Astrocyte (in vitro differentiated cells and primary cell): ENCODE results near the gene EPB41. TPM values are rescaled to one million over a fixed set of nuclear protein-coding genes. Genes with fewer than 3 reads are reported as not detected.
"Not testable (repeated sequence)": the region's sequence is repeated elsewhere in the genome, so short reads cannot be mapped to it uniquely, and the experiment has no call there.

Experiments
- DNase-seq: peaks from one replicate; pipeline ENCODE4 v3.0.0-alpha.2; 2010; ENCODE audit warnings: low read depth
- FAIRE-seq: peaks from 2 replicates; lab custom pipeline; 2011; peaks lifted over from hg19 to GRCh38; lab: Jason Lieb, UNC
- H2AFZ ChIP-seq: 2 replicates; pipeline ENCODE4 v1.6.0; 2012; ENCODE audit warnings: low read depth, low read length, inconsistent platforms
- H3K27ac ChIP-seq: 2 replicates; pipeline ENCODE4 v1.5.1; 2011; ENCODE audit warnings: low read depth, low read length, inconsistent platforms
- H3K27me3 ChIP-seq: 2 replicates; pipeline ENCODE4 v1.6.0; 2011; ENCODE audit warnings: low read length, inconsistent platforms; ENCODE audit not compliant: insufficient read depth
- H3K36me3 ChIP-seq: 2 replicates; pipeline ENCODE4 v1.5.1; 2011; ENCODE audit warnings: low read length, inconsistent platforms; ENCODE audit not compliant: insufficient read depth
- H3K4me1 ChIP-seq: 2 replicates; pipeline ENCODE4 v1.5.1; 2011; ENCODE audit warnings: low read length, inconsistent platforms; ENCODE audit not compliant: insufficient read depth
- H3K4me2 ChIP-seq: 2 replicates; pipeline ENCODE4 v1.6.0; 2012; ENCODE audit warnings: low read length, inconsistent platforms
- H3K4me3 ChIP-seq: 2 replicates; pipeline ENCODE4 v1.5.1; 2011; ENCODE audit warnings: low read depth, mild to moderate bottlenecking, low read length, inconsistent platforms; ENCODE audit not compliant: insufficient read depth
- H3K79me2 ChIP-seq: 2 replicates; pipeline ENCODE4 v1.6.0; 2012; ENCODE audit warnings: mild to moderate bottlenecking, low read length, inconsistent platforms; ENCODE audit not compliant: insufficient read depth
- H3K9ac ChIP-seq: 2 replicates; pipeline ENCODE4 v1.6.0; 2012; ENCODE audit warnings: mild to moderate bottlenecking, low read length, inconsistent platforms
- H3K9me3 ChIP-seq: 2 replicates; pipeline ENCODE4 v1.5.1; 2012; ENCODE audit warnings: low read depth, mild to moderate bottlenecking, low read length, inconsistent platforms; ENCODE audit not compliant: insufficient read depth
- H4K20me1 ChIP-seq: 2 replicates; pipeline ENCODE4 v1.6.0; 2012; ENCODE audit warnings: low read length, inconsistent platforms; ENCODE audit not compliant: insufficient read depth
- H3K27ac Mint-ChIP-seq: one replicate; pipeline ENCODE4 v1.8.0; 2021; ENCODE audit warnings: mild to moderate bottlenecking, mixed read lengths; ENCODE audit not compliant: unreplicated experiment
- H3K27me3 Mint-ChIP-seq: one replicate; pipeline ENCODE4 v1.8.0; 2021; ENCODE audit warnings: low read depth, mixed read lengths; ENCODE audit not compliant: unreplicated experiment
- H3K36me3 Mint-ChIP-seq: one replicate; pipeline ENCODE4 v1.8.0; 2021; ENCODE audit warnings: low read depth, mixed read lengths; ENCODE audit not compliant: unreplicated experiment
- H3K4me1 Mint-ChIP-seq: one replicate; pipeline ENCODE4 v1.8.0; 2021; ENCODE audit warnings: low read depth, mixed read lengths; ENCODE audit not compliant: unreplicated experiment
- H3K4me3 Mint-ChIP-seq: one replicate; pipeline ENCODE4 v1.8.0; 2021; ENCODE audit warnings: mild to moderate bottlenecking, moderate library complexity, mixed read lengths; ENCODE audit not compliant: unreplicated experiment
- H3K9me3 Mint-ChIP-seq: one replicate; pipeline ENCODE4 v1.8.0; 2021; ENCODE audit warnings: mild to moderate bottlenecking, mixed read lengths; ENCODE audit not compliant: unreplicated experiment
- EZH2 ChIP-seq: IDR thresholded peaks from 2 replicates; pipeline ENCODE4 v1.6.1; 2012; ENCODE audit warnings: mild to moderate bottlenecking, low read length, inconsistent platforms; ENCODE audit not compliant: insufficient read depth
- total RNA-seq: library from RNA; stranded (reverse); gene quantifications from 2 replicates; pipeline ENCODE4 v1.2.1, GENCODE V29; 2021
- TF ChIP-seq, protein P1 (sequence below): IDR thresholded peaks from 2 replicates; pipeline ENCODE4 v1.5.1; 2011; ENCODE audit warnings: low read depth, mild to moderate bottlenecking, inconsistent platforms, low read length, moderate library complexity; ENCODE audit not compliant: insufficient read depth

EPB41 gene
- total RNA-seq, 1 donor from 2014 or later = 13.9 TPM

GRCh38 chr1:29090937-29091618 is 176.7 kb downstream of the EPB41 start:
- Mint-ChIP-seq H3K27me3 (no peaks in the 10 kb centered on the region), H3K4me3 (no peak overlapping the region), H3K9me3 (no peaks in the 10 kb centered on the region), H3K36me3 (peaks cover 4% of the 10 kb centered on the region), H3K27ac (no peak overlapping the region), H3K4me1 (no peaks in the 10 kb centered on the region)
- no peaks in the 10 kb centered on the region for H3K4me1 ChIP-seq
- no peaks in the 10 kb centered on the region for H3K79me2 ChIP-seq
- H3K9ac ChIP-seq = no peak overlapping the region
- no peak for TF ChIP-seq EZH2
- H2AFZ ChIP-seq = no peak overlapping the region
- H4K20me1 ChIP-seq = no peaks in the 10 kb centered on the region
- no peak overlapping the region for H3K4me3 ChIP-seq
- no peaks in the 10 kb centered on the region for H3K36me3 ChIP-seq
- no peak for FAIRE-seq
- no peak for DNase-seq
- no peak overlapping the region for H3K4me2 ChIP-seq
- no peaks in the 10 kb centered on the region for H3K27me3 ChIP-seq
- H3K9me3 ChIP-seq = no peaks in the 10 kb centered on the region
- no peak overlapping the region for H3K27ac ChIP-seq

DNA sequence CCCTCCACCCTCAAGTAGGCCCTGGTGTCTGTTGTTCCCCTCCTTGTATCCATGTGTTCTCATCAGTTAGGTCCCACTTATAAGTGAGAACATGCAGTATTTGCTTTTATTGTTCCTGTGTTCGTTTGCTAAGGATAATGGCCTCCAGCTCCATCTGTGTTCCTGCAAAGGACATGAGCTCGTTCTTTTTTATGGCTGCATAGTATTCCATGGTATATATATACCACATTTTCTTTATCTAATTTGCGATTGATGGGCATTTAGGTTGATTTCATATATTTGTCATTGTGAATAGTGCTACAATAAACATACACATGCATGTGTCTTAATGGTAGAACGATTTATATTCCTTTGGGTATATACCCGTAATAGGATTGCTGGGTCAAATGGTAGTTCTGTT is 178.3 kb downstream of the EPB41 start:
- H3K79me2 ChIP-seq = not testable (repeated sequence)

DNA sequence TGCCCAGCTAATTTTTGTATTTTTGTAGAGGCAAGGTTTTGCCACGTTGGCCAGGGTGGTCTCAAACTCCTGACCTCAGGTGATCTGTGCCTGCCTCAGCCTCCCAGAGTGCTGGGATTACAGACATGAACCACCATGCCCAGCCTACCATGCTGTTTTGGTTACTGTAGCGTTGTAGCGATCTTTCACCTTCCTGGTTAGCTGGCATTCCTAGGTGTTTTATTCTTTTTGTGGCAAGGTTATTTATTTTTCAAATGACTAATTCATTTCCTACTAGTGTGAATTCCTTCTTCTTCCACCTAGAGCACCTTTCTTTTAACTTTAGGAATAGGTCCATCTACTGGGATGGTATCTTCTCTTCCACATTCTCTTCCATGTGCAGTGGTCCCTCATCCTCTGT is 180.1 kb downstream of the EPB41 start:
- H3K4me2 ChIP-seq = no peak overlapping the region
- Mint-ChIP-seq H3K27me3 (no peaks in the 10 kb centered on the region), H3K36me3 (peaks cover 6% of the 10 kb centered on the region), H3K4me1 (no peaks in the 10 kb centered on the region), H3K27ac (no peak overlapping the region), H3K9me3 (no peaks in the 10 kb centered on the region), H3K4me3 (no peak overlapping the region)
- H3K4me3 ChIP-seq = no peak overlapping the region
- H3K27ac ChIP-seq = no peak overlapping the region
- H3K9ac ChIP-seq = no peak overlapping the region
- no peaks in the 10 kb centered on the region for H3K27me3 ChIP-seq
- DNase-seq = no peak
- no peaks in the 10 kb centered on the region for H3K36me3 ChIP-seq
- no peaks in the 10 kb centered on the region for H4K20me1 ChIP-seq
- H2AFZ ChIP-seq = no peak overlapping the region
- no peaks in the 10 kb centered on the region for H3K9me3 ChIP-seq
- no peaks in the 10 kb centered on the region for H3K79me2 ChIP-seq
- TF ChIP-seq, protein P1, sequence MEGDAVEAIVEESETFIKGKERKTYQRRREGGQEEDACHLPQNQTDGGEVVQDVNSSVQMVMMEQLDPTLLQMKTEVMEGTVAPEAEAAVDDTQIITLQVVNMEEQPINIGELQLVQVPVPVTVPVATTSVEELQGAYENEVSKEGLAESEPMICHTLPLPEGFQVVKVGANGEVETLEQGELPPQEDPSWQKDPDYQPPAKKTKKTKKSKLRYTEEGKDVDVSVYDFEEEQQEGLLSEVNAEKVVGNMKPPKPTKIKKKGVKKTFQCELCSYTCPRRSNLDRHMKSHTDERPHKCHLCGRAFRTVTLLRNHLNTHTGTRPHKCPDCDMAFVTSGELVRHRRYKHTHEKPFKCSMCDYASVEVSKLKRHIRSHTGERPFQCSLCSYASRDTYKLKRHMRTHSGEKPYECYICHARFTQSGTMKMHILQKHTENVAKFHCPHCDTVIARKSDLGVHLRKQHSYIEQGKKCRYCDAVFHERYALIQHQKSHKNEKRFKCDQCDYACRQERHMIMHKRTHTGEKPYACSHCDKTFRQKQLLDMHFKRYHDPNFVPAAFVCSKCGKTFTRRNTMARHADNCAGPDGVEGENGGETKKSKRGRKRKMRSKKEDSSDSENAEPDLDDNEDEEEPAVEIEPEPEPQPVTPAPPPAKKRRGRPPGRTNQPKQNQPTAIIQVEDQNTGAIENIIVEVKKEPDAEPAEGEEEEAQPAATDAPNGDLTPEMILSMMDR = no peak
- TF ChIP-seq EZH2 = no peak
- no peak for FAIRE-seq
- no peaks in the 10 kb centered on the region for H3K4me1 ChIP-seq

More for the DNA sequence above, 178.3 kb downstream of the EPB41 start:
- not testable (repeated sequence) for H3K4me3 ChIP-seq, H3K36me3 ChIP-seq, H3K27me3 Mint-ChIP-seq, FAIRE-seq, H3K4me1 ChIP-seq, DNase-seq, H3K4me3 Mint-ChIP-seq, H4K20me1 ChIP-seq, H3K9me3 Mint-ChIP-seq, H3K36me3 Mint-ChIP-seq, H3K27me3 ChIP-seq, H2AFZ ChIP-seq, H3K27ac ChIP-seq, H3K27ac Mint-ChIP-seq, H3K9ac ChIP-seq, H3K9me3 ChIP-seq, H3K4me1 Mint-ChIP-seq, H3K4me2 ChIP-seq
